Esophagus muscularis mucosa (tissue), 4 donors: ENCODE results near the gene CT47A7. TPM values are rescaled to one million over a fixed set of nuclear protein-coding genes. Genes with fewer than 3 reads are reported as not detected.
"Not testable (repeated sequence)": the region's sequence is repeated elsewhere in the genome, so short reads cannot be mapped to it uniquely, and the experiment has no call there.

Experiments
- DNase-seq: peaks from one replicate; pipeline ENCODE4 v3.0.0-alpha.2; 2017; ENCODE audit errors: extremely low spot score
- H3K27ac ChIP-seq, 4 donors: fragments of 200-600 bp; sonication (generic); replicated peaks in 1 of 4; 1 replicate in 3 of 4; 2 replicates in 1 of 4; pipeline ENCODE4 v1.5.1; 2016 to 2019; ENCODE audit warnings: mild to moderate bottlenecking in 1 of 4
- H3K27me3 ChIP-seq, 4 donors: fragments of 200-600 bp; sonication (generic); one replicate each; pipeline versions ENCODE4 v1.5.1 to v1.6.0; 2016 to 2019
- H3K36me3 ChIP-seq, 4 donors: fragments of 200-600 bp; sonication (generic); one replicate each; pipeline ENCODE4 v1.5.1; 2016 to 2019
- H3K4me1 ChIP-seq, 4 donors: fragments of 200-600 bp; sonication (generic); one replicate each; pipeline ENCODE4 v1.5.1; 2016 to 2019
- H3K4me3 ChIP-seq, 4 donors: fragments of 200-600 bp; sonication (generic); 1 replicate in 2 of 4; 2 replicates in 2 of 4; pipeline ENCODE4 v1.5.1; 2016 to 2019; ENCODE audit warnings: mild to moderate bottlenecking in 4 of 4, moderate library complexity in 1 of 4
- H3K9me3 ChIP-seq, 4 donors: fragments of 200-600 bp; sonication (generic); 1 replicate in 3 of 4; 2 replicates in 1 of 4; pipeline ENCODE4 v1.5.1; 2016 to 2019
- EP300 ChIP-seq: sonication (generic); formaldehyde crosslinking; IDR thresholded peaks from one replicate; pipeline ENCODE4 v1.6.1; 2017; ENCODE audit warnings: antibody characterized with exemption
- POLR2A ChIP-seq: fragments of 450-650 bp; IDR thresholded peaks from one replicate; pipeline ENCODE4 v1.6.1; 2017; ENCODE audit warnings: antibody characterized with exemption, moderate library complexity, mild to moderate bottlenecking, low read depth
- POLR2AphosphoS5 ChIP-seq, 2 donors: sonication (generic); formaldehyde crosslinking; IDR thresholded peaks; one replicate each; pipeline ENCODE4 v1.6.1; 2017; ENCODE audit warnings: antibody characterized with exemption in 2 of 2
- WGBS: methylation state at CpG from one replicate; pipeline ENCODE4 v1.1.5; 2018; 5-methylcytosine and 5-hydroxymethylcytosine counted together
- intact Hi-C: fragments of 100-400 bp; cut with DNase I; formaldehyde crosslinking; loops from one replicate; pipeline ENCODE4 v1.15.1; 2023
- small RNA-seq, 3 donors: library from RNA; depleted of rRNA; stranded (forward); fragments of <200 nt; gene quantifications; one replicate each; pipeline ENCODE3, GENCODE V24; 2016
- total RNA-seq, 4 donors: library from RNA; depleted of rRNA; stranded (reverse); fragments of >200 nt; gene quantifications; one replicate each; pipeline versions ENCODE4 v1.1.0 to v1.2.1, GENCODE V29; 2016
- TF ChIP-seq, protein P1 (sequence below), 3 experiments: fragments of 200-600 bp in 2 of 3; fragments of 450-650 bp in 1 of 3; sonication (generic) in 2 of 3; IDR thresholded peaks; one replicate each; pipeline ENCODE4 v1.5.1; 2017 to 2019; ENCODE audit warnings: antibody characterized with exemption in 3 of 3, mild to moderate bottlenecking in 2 of 3, moderate library complexity in 1 of 3

CT47A7 gene
- total RNA-seq, result not detected

DNA sequence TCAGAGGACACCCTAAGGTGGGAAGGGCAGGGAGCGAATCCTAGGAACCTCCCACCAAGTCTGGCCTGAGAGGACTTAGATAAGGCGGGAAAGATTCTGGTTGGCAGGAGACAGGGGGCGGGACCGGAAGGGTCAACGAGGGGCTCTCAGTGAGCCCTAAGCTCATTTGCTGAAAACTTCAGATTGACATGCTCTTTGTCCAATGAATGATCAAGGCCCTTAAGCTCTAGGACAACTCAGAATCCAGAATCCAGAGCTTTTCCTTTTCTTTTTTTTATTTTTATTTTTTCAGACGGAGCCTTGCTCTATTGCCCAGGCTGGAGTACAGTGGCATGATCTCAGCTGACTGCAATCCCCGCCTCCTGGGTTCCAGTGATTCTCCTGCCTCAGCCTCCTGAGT is at the start of gene CT47A7:
TSS of gene CT47A7 (minus strand) at position 101 of the 400 bp plus-strand sequence. CDS start 255 bp downstream, outside the sequence.
- H3K9me3 ChIP-seq, intact Hi-C loops, H3K4me3 ChIP-seq, H3K4me1 ChIP-seq, H3K36me3 ChIP-seq, DNase-seq, H3K27ac ChIP-seq, H3K27me3 ChIP-seq: not testable (repeated sequence)
- no CpG with 5 or more reads among the region's 7 CpGs for WGBS

DNA sequence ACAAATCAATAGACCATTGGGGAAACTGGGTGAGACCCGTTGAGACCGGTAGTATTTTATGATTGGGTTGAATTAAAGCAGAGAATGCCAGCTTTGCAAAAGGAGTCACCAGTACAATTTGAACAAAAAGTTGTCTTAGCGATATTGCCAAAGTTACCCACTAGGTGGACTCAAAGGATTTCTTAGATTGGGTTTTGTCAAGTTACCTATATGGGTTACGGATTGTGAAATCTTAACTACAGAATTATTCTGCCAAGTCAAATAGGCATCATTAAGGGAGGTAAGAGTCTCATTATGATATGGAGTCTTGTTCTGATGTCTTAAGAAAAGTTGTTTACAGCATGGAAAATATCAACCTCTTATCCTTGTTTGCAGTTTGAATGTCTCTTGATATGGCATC is 44.2 kb upstream of the CT47A7 start:
- no peaks in the 10 kb centered on the region for H3K27me3 ChIP-seq
- H3K4me3 ChIP-seq, result no peak overlapping the region
- TF ChIP-seq EP300 (no peak), POLR2AphosphoS5 (IDR thresholded peaks at IDR 0.05) (no peak), POLR2A (no peak)
- TF ChIP-seq, protein P1, sequence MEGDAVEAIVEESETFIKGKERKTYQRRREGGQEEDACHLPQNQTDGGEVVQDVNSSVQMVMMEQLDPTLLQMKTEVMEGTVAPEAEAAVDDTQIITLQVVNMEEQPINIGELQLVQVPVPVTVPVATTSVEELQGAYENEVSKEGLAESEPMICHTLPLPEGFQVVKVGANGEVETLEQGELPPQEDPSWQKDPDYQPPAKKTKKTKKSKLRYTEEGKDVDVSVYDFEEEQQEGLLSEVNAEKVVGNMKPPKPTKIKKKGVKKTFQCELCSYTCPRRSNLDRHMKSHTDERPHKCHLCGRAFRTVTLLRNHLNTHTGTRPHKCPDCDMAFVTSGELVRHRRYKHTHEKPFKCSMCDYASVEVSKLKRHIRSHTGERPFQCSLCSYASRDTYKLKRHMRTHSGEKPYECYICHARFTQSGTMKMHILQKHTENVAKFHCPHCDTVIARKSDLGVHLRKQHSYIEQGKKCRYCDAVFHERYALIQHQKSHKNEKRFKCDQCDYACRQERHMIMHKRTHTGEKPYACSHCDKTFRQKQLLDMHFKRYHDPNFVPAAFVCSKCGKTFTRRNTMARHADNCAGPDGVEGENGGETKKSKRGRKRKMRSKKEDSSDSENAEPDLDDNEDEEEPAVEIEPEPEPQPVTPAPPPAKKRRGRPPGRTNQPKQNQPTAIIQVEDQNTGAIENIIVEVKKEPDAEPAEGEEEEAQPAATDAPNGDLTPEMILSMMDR (IDR thresholded peaks at IDR 0.05), result no peak
- H3K4me1 ChIP-seq, result no peaks in the 10 kb centered on the region
- no peaks in the 10 kb centered on the region for H3K9me3 ChIP-seq
- no peak overlapping the region for H3K27ac ChIP-seq
- DNase-seq, result no peak
- H3K36me3 ChIP-seq, result no peaks in the 10 kb centered on the region
- intact Hi-C loops, result no loop called here
- WGBS, result 56% methylated on average over 4 of the region's 4 CpGs

DNA sequence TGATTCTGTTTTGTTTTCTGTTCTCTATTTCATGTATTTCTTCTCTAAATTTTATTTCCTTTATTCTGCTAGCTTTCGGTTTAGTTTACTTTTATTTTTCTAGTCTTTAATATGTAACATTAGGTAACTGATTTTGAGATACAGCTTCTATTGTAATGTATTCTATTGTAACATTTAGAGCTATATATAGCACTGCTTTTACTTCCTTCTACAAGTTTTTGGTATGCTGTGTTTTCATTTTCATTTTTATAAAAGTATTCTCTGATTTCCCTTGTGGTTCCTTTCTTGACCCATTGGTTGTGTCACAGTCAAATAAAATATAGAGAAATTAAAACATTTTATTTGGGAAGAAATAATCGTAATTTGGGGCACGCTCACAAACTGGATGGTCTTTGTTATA is 43.0 kb upstream of the CT47A7 start:
- Histone ChIP-seq H3K36me3 (no peaks in the 10 kb centered on the region), H3K27me3 (no peaks in the 10 kb centered on the region), H3K27ac (no peak overlapping the region), H3K4me3 (no peak overlapping the region), H3K9me3 (no peaks in the 10 kb centered on the region), H3K4me1 (no peaks in the 10 kb centered on the region)
- intact Hi-C loops, result no loop called here
- TF ChIP-seq EP300 (no peak), POLR2AphosphoS5 (IDR thresholded peaks at IDR 0.05) (no peak), POLR2A (no peak)
- TF ChIP-seq, protein P1 (IDR thresholded peaks at IDR 0.05), result no peak
- 78% methylated on average over 3 of the region's 3 CpGs for WGBS
- no peak for DNase-seq

DNA sequence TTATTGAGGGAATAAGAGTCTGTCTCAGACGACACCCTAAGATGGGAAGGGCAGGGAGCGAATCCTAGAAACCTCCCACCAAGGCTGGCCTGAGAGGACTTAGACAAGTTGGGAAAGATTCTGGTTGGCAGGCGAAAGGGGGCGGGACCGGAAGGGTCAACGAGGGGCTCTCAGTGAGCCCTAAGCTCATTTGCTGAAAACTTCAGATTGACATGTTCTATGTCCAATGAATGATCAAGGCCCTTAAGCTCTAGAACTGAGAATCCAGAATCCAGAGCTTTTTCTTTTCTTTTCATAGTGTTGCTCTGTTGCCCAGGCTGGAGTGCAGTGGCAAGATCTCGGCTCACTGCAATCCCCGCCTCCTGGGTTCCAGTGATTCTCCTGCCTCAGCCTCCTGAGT is 29.3 kb upstream of the CT47A7 start, which contains the start of gene CT47A1:
TSS of gene CT47A1 (minus strand) at position 101 of the 400 bp plus-strand sequence. CDS start 231 bp downstream, outside the sequence.
- H3K4me3 ChIP-seq, H3K27ac ChIP-seq, H3K36me3 ChIP-seq, H3K27me3 ChIP-seq, H3K4me1 ChIP-seq, DNase-seq, H3K9me3 ChIP-seq, intact Hi-C loops: not testable (repeated sequence)
- WGBS, result no CpG with 5 or more reads among the region's 8 CpGs

Small RNA genes within 50 kb of the gene (small RNA-seq; reads per million reads assigned to genes)
- gene AL670379.1, result 0 reads per million in 3 donors
- gene AL670379.10, result 0 reads per million in 3 donors
- 0 reads per million in 3 donors for gene AL670379.11
- 0 reads per million in 3 donors for gene AL670379.12
- gene AL670379.2, result 0 reads per million in 3 donors
- 0 reads per million in 3 donors for gene AL670379.3
- 0 reads per million in 3 donors for gene AL670379.4
- 0 reads per million in 3 donors for gene AL670379.5
- gene AL670379.6, result 0 reads per million in 3 donors
- 0 reads per million in 3 donors for gene AL670379.7
- 0 reads per million in 3 donors for gene AL670379.8
- 0 reads per million in 3 donors for gene AL670379.9

Other genes with a start within 250 kb of the CT47A7 start
- not detected for gene CT47B1, start 80.7 kb downstream of the CT47A7 start, total RNA-seq
- not detected for gene CT47A11, start 19.4 kb downstream of the CT47A7 start, total RNA-seq
- gene CT47A10, start 14.6 kb downstream of the CT47A7 start, total RNA-seq, result not detected
- not detected for gene CT47A9, start 9.7 kb downstream of the CT47A7 start, total RNA-seq
- not detected for gene CT47A8, start 4.9 kb downstream of the CT47A7 start, total RNA-seq
- not detected for gene CT47A6, start 4.9 kb upstream of the CT47A7 start, total RNA-seq
- gene CT47A5, start 9.7 kb upstream of the CT47A7 start, total RNA-seq, result not detected
- not detected for gene CT47A4, start 14.6 kb upstream of the CT47A7 start, total RNA-seq
- gene CT47A3, start 19.5 kb upstream of the CT47A7 start, total RNA-seq, result not detected
- not detected for gene CT47A2, start 24.3 kb upstream of the CT47A7 start, total RNA-seq
- gene CT47A1, start 29.2 kb upstream of the CT47A7 start, total RNA-seq, result not detected
- gene GLUD2, start 91.0 kb upstream of the CT47A7 start, total RNA-seq, result 1 to 10 TPM in 3 of 4 donors, under 1 TPM in 1; 0.83 to 1.7 (median 1.1) TPM